Liver (tissue), 9 donors: ENCODE measurements around the gene HOXD9. TPM values are rescaled to one million over a fixed set of nuclear protein-coding genes. Genes with fewer than 3 reads are reported as not detected.

Experiments
- DNase-seq: peaks from one replicate; pipeline ENCODE4 v3.0.0-alpha.2; 2017; ENCODE audit warnings: low spot score
- H3K27ac ChIP-seq, 2 donors: one replicate each; pipeline ENCODE4 v1.7.0; 2013; ENCODE audit warnings: inconsistent platforms in 2 of 2, low read length in 2 of 2, control low read depth in 1 of 2, low read depth in 1 of 2, mild to moderate bottlenecking in 1 of 2
- H3K27me3 ChIP-seq, 4 donors: one replicate each; pipeline versions ENCODE4 v1.6.1 to v1.7.0; 2013; ENCODE audit warnings: low read length in 3 of 4, inconsistent platforms in 1 of 4, mild to moderate bottlenecking in 1 of 4, moderate library complexity in 1 of 4; ENCODE audit not compliant: control insufficient read depth in 4 of 4, insufficient read depth in 4 of 4
- H3K36me3 ChIP-seq, 4 donors: one replicate each; pipeline versions ENCODE4 v1.6.1 to v1.7.0; 2013; ENCODE audit warnings: low read length in 3 of 4, mild to moderate bottlenecking in 3 of 4, low read depth in 1 of 4, moderate library complexity in 1 of 4; ENCODE audit not compliant: control insufficient read depth in 4 of 4, insufficient read depth in 3 of 4
- H3K4me1 ChIP-seq, 4 donors: one replicate each; pipeline versions ENCODE4 v1.6.1 to v1.7.0; 2013; ENCODE audit warnings: low read length in 3 of 4, mild to moderate bottlenecking in 3 of 4, moderate library complexity in 1 of 4; ENCODE audit not compliant: control insufficient read depth in 4 of 4, insufficient read depth in 4 of 4
- H3K4me3 ChIP-seq, 3 donors: one replicate each; pipeline versions ENCODE4 v1.6.1 to v1.7.0; 2013; ENCODE audit warnings: low read length in 3 of 3, control low read depth in 1 of 3, low read depth in 1 of 3, mild to moderate bottlenecking in 1 of 3
- H3K9ac ChIP-seq, 2 donors: one replicate each; pipeline ENCODE4 v1.7.0; 2013; ENCODE audit warnings: low read length in 2 of 2, mild to moderate bottlenecking in 2 of 2, moderate library complexity in 2 of 2, control low read depth in 1 of 2, low read depth in 1 of 2
- H3K9me3 ChIP-seq, 4 donors: one replicate each; pipeline versions ENCODE4 v1.6.1 to v1.7.0; 2013; ENCODE audit warnings: low read length in 3 of 4; ENCODE audit not compliant: control insufficient read depth in 4 of 4
- CTCF ChIP-seq: fragments of 150-350 bp; IDR thresholded peaks from 2 replicates; pipeline ENCODE4 v1.5.1; 2017; ENCODE audit warnings: improper control_type of control experiment, low read depth, low read length; ENCODE audit not compliant: missing input control
- EGR1 ChIP-seq, 2 donors: IDR thresholded peaks; 2 replicates each; pipeline ENCODE4 v1.6.1; 2016 to 2018; ENCODE audit warnings: antibody characterized with exemption in 2 of 2, low read depth in 2 of 2
- FOXA1 ChIP-seq: IDR thresholded peaks from 2 replicates; pipeline ENCODE4 v1.6.1; 2016; ENCODE audit warnings: antibody characterized with exemption
- FOXA2 ChIP-seq: IDR thresholded peaks from 2 replicates; pipeline ENCODE4 v1.6.1; 2016; ENCODE audit warnings: antibody characterized with exemption
- GABPA ChIP-seq, 2 donors: IDR thresholded peaks in 1 of 2; conservative IDR thresholded peaks in 1 of 2; 2 replicates each; pipeline ENCODE4 v1.6.1; 2016; ENCODE audit warnings: antibody characterized with exemption in 2 of 2, mild to moderate bottlenecking in 1 of 2, moderate library complexity in 1 of 2
- HNF4A ChIP-seq, 2 donors: conservative IDR thresholded peaks; 2 replicates each; pipeline ENCODE4 v1.6.1; 2016; ENCODE audit warnings: antibody characterized with exemption in 2 of 2, mild to moderate bottlenecking in 2 of 2
- HNF4G ChIP-seq: IDR thresholded peaks from 2 replicates; pipeline ENCODE4 v1.6.1; 2016; ENCODE audit warnings: antibody characterized with exemption
- JUND ChIP-seq, 2 donors: IDR thresholded peaks; 2 replicates each; pipeline ENCODE4 v1.6.1; 2016; ENCODE audit warnings: antibody characterized with exemption in 2 of 2
- NR2F2 ChIP-seq: IDR thresholded peaks from 2 replicates; pipeline ENCODE4 v1.6.1; 2016; ENCODE audit warnings: antibody characterized with exemption
- RAD21 ChIP-seq, 2 donors: IDR thresholded peaks; 2 replicates each; pipeline ENCODE4 v1.6.1; 2016; ENCODE audit warnings: antibody characterized with exemption in 2 of 2, mild to moderate bottlenecking in 2 of 2
- RXRA ChIP-seq, 2 donors: IDR thresholded peaks; 2 replicates each; pipeline ENCODE4 v1.6.1; 2017 to 2018; ENCODE audit warnings: antibody characterized with exemption in 2 of 2, mild to moderate bottlenecking in 1 of 2
- SP1 ChIP-seq: IDR thresholded peaks from 2 replicates; pipeline ENCODE4 v1.6.1; 2018; ENCODE audit warnings: antibody characterized with exemption, mild to moderate bottlenecking
- TAF1 ChIP-seq: conservative IDR thresholded peaks from 2 replicates; pipeline ENCODE4 v1.6.1; 2016; ENCODE audit warnings: antibody characterized with exemption, mild to moderate bottlenecking
- YY1 ChIP-seq: IDR thresholded peaks from 2 replicates; pipeline ENCODE4 v1.6.1; 2016; ENCODE audit warnings: antibody characterized with exemption, mild to moderate bottlenecking
- WGBS: extraction: QIAGEN DNeasy Blood & Tissue Kit; methylation state at CpG from one replicate; pipeline ENCODE4 v1.1.7; 2013; 5-methylcytosine and 5-hydroxymethylcytosine counted together
- polyA plus RNA-seq, 2 donors: library from polyadenylated mRNA; stranded (reverse) in 1 of 2; unstranded in 1 of 2; fragments of 200-250 nt in 1 of 2; fragments of >200 nt in 1 of 2; fragmentation: Nextera tagmentation in 1 of 2; extraction: Ambion mirVana in 1 of 2; gene quantifications; one replicate each; pipeline versions ENCODE4 v1.2.1 to v1.2.3, GENCODE V29; 2013 to 2015
- total RNA-seq, 2 donors: library from RNA; depleted of rRNA; stranded (reverse); fragments of >200 nt; gene quantifications; one replicate each; pipeline ENCODE4 v1.2.3, GENCODE V29; 2014
- TF ChIP-seq, protein P1 (sequence below): IDR thresholded peaks from 2 replicates; pipeline ENCODE4 v1.6.1; 2016; ENCODE audit warnings: antibody characterized with exemption
- TF ChIP-seq, protein P2 (sequence below): IDR thresholded peaks from 2 replicates; pipeline ENCODE4 v1.6.1; 2016; ENCODE audit warnings: antibody characterized with exemption
- TF ChIP-seq, protein P3 (sequence below): IDR thresholded peaks from 2 replicates; pipeline ENCODE4 v1.6.1; 2016; ENCODE audit warnings: antibody characterized with exemption
- TF ChIP-seq, protein P4 (sequence below): IDR thresholded peaks from 2 replicates; pipeline ENCODE4 v1.6.1; 2016; ENCODE audit warnings: antibody characterized with exemption, mild to moderate bottlenecking
- donor health status: healthy.
- donor health status: healthy.
- donor health status: healthy.
- donor health status: healthy.
- donor health status: healthy.

HOXD9 gene
- total and polyA plus RNA-seq, 4 donors, result 0.07 TPM; not detected in 3

- Histone ChIP-seq H3K36me3 (no peaks in the 10 kb centered on the region), H3K27me3 (peaks cover 17 to 72% (median 38%) of the 10 kb centered on the region in 4 donors), H3K27ac (no peak within 1 kb of the TSS), H3K9ac (no peak within 1 kb of the TSS), H3K9me3 (peaks cover 0 to 29% (median 5%) of the 10 kb centered on the region in 4 donors), H3K4me1 (peaks cover 11 to 34% (median 15%) of the 10 kb centered on the region in 4 donors), H3K4me3 (no peak within 1 kb of the TSS)
- no peak for TF ChIP-seq NR2F2
- TF ChIP-seq CTCF, result no peak
- TF ChIP-seq, protein P1, sequence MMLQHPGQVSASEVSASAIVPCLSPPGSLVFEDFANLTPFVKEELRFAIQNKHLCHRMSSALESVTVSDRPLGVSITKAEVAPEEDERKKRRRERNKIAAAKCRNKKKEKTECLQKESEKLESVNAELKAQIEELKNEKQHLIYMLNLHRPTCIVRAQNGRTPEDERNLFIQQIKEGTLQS, result no peak
- TF ChIP-seq SP1, result no peak
- TF ChIP-seq EGR1 (IDR thresholded peaks at IDR 0.05; ENCODE audit: low read depth in 2 of 2), result no peak
- TF ChIP-seq YY1, result no peak
- TF ChIP-seq FOXA2, result no peak
- no peak for TF ChIP-seq RXRA (IDR thresholded peaks at IDR 0.05)
- no peak for TF ChIP-seq RAD21 (IDR thresholded peaks at IDR 0.05)
- 13% methylated on average over 27 of the region's 27 CpGs for WGBS
- no peak for DNase-seq
These were observed 38.7 kb upstream of the HOXD9 start, which contains the start of gene EVX2 for GRCh38 chr2:176083796-176084261. Gene EVX2, minus strand, starts transcription at chr2:176083962. Its CDS starts 186 bp downstream, at chr2:176083776.

GRCh38 chr2:176084611-176085119 is 37.9 kb upstream of the HOXD9 start:
- Histone ChIP-seq H3K36me3 (no peaks in the 10 kb centered on the region), H3K27me3 (peaks cover 17 to 71% (median 40%) of the 10 kb centered on the region in 4 donors), H3K4me3 (no peak overlapping the region), H3K27ac (no peak overlapping the region), H3K4me1 (peaks cover 11 to 28% (median 15%) of the 10 kb centered on the region in 4 donors), H3K9me3 (peaks cover 0 to 29% (median 5%) of the 10 kb centered on the region in 4 donors), H3K9ac (no peak overlapping the region)
- DNase-seq, result no peak
- no peak for TF ChIP-seq TAF1
- no peak for TF ChIP-seq FOXA1
- no peak for TF ChIP-seq NR2F2
- no peak for TF ChIP-seq RAD21 (IDR thresholded peaks at IDR 0.05)
- TF ChIP-seq, protein P2, sequence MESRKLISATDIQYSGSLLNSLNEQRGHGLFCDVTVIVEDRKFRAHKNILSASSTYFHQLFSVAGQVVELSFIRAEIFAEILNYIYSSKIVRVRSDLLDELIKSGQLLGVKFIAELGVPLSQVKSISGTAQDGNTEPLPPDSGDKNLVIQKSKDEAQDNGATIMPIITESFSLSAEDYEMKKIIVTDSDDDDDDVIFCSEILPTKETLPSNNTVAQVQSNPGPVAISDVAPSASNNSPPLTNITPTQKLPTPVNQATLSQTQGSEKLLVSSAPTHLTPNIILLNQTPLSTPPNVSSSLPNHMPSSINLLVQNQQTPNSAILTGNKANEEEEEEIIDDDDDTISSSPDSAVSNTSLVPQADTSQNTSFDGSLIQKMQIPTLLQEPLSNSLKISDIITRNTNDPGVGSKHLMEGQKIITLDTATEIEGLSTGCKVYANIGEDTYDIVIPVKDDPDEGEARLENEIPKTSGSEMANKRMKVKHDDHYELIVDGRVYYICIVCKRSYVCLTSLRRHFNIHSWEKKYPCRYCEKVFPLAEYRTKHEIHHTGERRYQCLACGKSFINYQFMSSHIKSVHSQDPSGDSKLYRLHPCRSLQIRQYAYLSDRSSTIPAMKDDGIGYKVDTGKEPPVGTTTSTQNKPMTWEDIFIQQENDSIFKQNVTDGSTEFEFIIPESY, result no peak
- TF ChIP-seq, protein P1, result no peak
- no peak for TF ChIP-seq RXRA (IDR thresholded peaks at IDR 0.05)
- TF ChIP-seq FOXA2, result no peak
- TF ChIP-seq SP1, result no peak
- TF ChIP-seq, protein P3, sequence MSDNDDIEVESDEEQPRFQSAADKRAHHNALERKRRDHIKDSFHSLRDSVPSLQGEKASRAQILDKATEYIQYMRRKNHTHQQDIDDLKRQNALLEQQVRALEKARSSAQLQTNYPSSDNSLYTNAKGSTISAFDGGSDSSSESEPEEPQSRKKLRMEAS, result no peak
- TF ChIP-seq, protein P4, sequence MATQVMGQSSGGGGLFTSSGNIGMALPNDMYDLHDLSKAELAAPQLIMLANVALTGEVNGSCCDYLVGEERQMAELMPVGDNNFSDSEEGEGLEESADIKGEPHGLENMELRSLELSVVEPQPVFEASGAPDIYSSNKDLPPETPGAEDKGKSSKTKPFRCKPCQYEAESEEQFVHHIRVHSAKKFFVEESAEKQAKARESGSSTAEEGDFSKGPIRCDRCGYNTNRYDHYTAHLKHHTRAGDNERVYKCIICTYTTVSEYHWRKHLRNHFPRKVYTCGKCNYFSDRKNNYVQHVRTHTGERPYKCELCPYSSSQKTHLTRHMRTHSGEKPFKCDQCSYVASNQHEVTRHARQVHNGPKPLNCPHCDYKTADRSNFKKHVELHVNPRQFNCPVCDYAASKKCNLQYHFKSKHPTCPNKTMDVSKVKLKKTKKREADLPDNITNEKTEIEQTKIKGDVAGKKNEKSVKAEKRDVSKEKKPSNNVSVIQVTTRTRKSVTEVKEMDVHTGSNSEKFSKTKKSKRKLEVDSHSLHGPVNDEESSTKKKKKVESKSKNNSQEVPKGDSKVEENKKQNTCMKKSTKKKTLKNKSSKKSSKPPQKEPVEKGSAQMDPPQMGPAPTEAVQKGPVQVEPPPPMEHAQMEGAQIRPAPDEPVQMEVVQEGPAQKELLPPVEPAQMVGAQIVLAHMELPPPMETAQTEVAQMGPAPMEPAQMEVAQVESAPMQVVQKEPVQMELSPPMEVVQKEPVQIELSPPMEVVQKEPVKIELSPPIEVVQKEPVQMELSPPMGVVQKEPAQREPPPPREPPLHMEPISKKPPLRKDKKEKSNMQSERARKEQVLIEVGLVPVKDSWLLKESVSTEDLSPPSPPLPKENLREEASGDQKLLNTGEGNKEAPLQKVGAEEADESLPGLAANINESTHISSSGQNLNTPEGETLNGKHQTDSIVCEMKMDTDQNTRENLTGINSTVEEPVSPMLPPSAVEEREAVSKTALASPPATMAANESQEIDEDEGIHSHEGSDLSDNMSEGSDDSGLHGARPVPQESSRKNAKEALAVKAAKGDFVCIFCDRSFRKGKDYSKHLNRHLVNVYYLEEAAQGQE, result no peak
- no peak for TF ChIP-seq CTCF
- TF ChIP-seq GABPA (IDR thresholded peaks at IDR 0.05 in 1 of 2, conservative IDR thresholded peaks at IDR 0.05 in 1 of 2), result no peak
- TF ChIP-seq EGR1 (IDR thresholded peaks at IDR 0.05; ENCODE audit: low read depth in 2 of 2), result no peak
- no peak for TF ChIP-seq YY1
- no peak for TF ChIP-seq HNF4G
- no peak for TF ChIP-seq HNF4A (conservative IDR thresholded peaks at IDR 0.05)
- TF ChIP-seq JUND (IDR thresholded peaks at IDR 0.05), result no peak
- 6% methylated on average over 26 of the region's 26 CpGs for WGBS
